GM19025 (cell line): ENCODE data around the gene POLH.
"Not testable (repeated sequence)": the region's sequence is repeated elsewhere in the genome, so short reads cannot be mapped to it uniquely, and the experiment has no call there.

ENCODE experiments used
- ATAC-seq: cut with Tn5 transposase; IDR thresholded peaks from one replicate; pipeline ENCODE4 v1.9.1; 2021; ENCODE audit warnings: mild to moderate bottlenecking, low read depth, moderate library complexity; ENCODE audit not compliant: unreplicated experiment

The POLH gene

DNA sequence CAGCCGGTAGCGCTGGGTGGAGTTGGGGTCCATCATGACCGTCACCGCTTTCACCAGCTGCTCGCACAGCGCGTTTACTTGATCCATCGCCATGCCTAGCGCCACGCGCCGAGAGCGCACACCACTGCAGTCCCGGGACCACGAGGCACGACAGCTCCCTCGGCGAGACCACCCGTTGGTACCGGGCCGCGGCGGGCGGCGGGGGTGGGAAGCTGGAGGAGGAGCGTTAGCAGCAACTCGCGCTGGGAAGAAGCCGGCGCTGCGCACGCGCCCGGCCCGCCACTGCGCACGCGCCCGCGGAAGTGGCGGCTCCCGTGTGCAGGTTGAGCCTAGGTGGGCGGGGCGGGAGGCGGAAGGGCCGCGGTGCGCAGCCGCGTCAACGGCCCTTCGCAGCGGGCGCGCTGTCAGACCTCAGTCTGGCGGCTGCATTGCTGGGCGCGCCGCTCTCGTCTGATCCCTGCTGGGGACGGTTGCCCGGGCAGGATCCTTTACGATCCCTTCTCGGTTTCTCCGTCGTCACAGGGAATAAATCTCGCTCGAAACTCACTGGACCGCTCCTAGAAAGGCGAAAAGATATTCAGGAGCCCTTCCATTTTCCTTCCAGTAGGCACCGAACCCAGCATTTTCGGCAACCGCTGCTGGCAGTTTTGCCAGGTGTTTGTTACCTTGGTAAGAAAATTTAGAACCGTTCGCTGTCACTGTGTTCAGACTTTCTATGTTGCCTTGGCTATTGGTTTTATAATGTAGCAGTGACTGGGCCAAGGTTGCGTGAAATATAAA is at the start of gene POLH, which contains the start of gene XPO5:
Gene POLH (plus strand): TSS at position 414 of the 780 bp plus-strand sequence. CDS start 6,135 bp downstream, outside the sequence.
Gene XPO5 (minus strand): TSS at position 267 of the 780 bp plus-strand sequence. CDS start 174 bp downstream, at position 93.
- ATAC-seq = peak; percentile 89

DNA sequence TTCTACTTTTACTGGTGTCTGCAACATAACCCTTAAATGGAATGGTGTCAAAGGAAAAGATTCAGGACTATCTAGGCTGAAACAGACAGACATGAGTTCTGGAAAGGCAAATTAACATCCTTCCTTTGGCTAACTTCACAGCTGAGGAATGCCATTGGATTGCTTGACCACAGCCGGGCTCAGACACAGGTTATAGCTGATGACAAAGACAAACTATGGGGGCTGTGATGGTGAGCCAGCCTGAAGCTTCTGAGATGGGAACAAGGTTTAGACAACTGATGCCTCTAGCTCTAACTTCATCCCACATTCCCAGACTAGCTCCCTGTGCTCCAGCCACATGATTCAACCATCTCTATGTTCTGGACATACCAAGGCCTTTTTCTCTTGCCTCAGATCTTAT is 43.8 kb upstream of the POLH start:
- no peak for ATAC-seq

DNA sequence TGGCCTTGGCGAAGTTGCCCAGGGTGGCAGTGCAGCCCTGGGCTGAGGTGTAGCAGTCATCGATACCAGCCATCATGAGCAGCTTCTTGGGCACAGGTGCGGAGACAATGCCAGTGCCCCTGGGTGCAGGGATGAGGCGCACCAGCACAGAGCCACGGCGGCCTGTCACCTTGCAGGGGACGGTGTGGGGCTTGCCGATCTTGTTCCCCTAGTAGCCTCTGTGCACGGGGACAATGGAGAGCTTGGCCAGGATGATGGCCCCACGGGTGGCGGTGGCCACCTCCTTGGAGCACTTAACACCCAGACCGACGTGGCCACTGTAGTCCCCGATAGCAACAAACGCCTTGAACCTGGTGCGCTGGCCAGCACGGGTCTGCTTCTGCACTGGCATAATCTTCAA is 37.0 kb upstream of the POLH start:
- ATAC-seq = not testable (repeated sequence)

DNA sequence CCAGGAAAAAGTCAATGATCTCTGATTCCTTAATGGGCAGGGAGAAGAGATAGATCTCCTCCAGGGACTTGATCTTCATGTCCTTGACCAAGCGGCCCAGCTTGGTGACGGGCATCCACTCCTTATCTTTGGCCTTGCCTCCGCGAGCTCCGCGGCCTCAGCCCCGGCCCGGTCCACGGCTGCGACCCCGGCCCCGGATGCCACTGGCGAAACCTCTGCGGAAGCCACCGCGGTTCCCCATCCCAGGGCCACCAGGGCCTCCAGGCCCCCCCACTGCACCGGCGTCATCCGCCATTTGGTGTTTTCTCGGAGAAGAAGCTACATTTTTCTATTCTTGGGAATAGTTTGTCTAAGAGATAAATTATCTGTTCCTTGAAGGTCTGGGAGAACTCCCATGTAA is 36.6 kb upstream of the POLH start:
- ATAC-seq = not testable (repeated sequence)

DNA sequence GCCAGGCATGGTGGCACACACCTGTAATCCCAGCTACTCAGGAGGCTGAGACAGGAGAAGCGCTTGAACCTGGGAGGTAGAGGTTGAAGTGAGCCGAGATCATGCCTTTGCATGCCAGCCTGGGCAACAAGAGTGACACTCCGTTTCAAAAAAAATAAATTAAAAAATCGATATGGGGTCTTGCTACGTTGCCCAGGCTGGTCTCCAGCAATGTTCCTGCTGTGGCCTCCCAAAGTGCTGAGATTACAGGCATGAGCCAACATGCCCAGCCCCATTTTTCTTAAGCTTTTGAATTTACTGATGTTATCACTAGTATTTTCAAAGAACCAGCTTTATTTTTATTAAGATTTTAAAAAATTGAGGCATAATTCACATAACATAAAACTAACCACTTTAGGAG is 35.5 kb upstream of the POLH start:
- ATAC-seq = no peak

DNA sequence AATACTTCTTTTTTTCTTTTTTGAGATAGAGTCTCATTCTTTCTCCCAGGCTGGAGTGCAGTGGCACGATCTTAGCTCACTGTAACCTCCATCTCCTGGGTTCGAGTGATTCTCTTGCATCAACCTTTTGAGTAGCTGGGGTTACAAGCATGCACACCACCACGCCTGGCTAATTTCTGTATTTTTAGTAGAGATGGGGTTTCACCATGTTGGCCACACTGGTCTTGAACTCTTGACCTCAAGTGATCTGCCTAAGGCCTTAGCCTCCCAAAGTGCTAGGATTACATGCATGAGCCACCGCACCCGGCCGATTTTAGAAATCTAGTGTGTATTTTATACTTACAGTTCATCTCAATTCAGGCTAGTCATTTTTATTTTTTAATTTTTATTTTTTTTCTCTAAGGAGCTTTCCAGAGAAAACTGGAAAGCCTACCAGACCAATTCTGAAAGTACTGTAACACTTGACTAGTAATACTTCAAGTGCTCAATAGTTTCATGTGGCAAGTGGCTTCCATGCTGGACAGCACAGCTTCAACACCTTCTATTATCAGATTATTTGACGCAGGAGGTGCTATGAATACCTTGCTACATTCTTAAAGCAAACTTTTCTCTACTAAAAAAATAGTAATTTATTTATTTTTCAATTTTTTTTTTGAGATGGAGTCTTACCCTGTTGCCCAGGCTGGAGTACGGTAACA is 34.1 kb upstream of the POLH start:
- no peak for ATAC-seq

DNA sequence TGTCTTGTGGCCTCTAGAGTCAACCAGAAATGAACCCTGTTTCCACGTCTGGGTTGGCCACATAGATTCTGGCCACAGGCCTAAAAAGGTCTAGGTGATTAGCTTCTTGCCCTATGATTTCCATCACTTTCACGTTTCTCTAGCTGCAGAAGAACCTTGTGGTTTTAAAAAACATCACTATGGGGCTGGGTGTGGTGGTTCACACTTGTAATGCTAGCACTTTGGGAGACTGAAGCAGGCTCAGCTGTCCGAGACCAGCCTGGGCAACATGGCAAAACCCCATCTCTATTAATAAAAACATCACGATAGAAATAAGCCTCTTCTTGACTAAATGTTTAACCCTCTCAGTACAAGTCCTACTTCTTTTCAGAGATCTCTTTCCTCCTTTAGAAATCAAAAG is 31.5 kb upstream of the POLH start:
- ATAC-seq = no peak

DNA sequence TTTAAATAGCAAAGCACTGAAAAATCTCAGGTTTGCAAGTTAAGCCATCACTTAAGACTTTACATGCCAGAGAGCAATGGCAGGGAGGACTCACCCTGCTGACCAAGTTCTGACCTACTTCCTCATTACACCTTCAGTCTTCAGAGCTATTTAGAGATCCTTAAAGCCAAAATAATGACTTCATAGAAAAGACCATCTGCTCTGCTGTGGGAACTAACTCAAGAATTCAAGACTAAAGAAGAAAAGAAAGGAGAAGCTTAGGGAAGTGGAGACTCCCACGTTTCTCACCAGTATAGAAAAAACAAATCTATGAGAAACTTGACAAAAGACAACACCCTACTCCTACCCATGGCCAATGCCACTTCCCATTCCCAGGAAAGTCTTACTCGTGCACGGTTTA is 28.8 kb upstream of the POLH start:
- no peak for ATAC-seq

DNA sequence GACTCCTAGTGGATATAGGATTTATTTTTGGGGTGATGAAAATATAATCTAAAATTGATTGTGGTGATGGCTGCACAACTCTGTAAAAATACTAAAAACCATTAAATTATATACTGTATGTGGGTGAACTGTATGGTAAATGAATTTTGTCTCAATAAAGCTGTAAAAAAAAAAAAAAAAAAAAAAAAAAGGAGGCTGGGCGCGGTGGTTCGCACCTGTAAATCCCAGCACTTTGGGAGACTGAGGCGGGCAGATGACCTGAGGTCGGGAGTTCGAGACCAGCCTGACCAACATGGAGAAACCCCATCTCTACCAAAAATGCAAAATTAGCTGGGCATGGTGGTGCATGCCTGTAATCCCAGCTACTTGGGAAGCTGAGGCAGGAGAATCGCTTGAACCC is 18.4 kb upstream of the POLH start:
- not testable (repeated sequence) for ATAC-seq

DNA sequence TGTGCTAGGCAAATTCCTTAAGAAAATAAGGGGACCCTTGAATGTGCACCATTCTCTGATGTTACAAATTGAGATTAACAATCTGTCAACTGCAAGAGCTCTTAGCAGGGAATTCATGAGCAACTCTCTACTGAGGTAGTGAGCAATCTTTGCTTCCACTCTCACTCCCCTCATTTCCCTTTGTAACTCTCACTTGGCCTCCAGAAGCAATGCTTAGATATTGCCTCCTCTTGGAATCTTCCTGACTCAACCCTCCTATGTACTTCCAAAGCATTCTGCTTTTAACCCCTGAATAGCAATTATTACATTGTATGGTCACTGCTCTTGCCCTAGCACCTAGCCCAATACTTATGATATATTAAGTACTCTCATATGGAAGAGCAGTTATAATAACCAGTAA is 16.7 kb upstream of the POLH start:
- ATAC-seq = no peak

DNA sequence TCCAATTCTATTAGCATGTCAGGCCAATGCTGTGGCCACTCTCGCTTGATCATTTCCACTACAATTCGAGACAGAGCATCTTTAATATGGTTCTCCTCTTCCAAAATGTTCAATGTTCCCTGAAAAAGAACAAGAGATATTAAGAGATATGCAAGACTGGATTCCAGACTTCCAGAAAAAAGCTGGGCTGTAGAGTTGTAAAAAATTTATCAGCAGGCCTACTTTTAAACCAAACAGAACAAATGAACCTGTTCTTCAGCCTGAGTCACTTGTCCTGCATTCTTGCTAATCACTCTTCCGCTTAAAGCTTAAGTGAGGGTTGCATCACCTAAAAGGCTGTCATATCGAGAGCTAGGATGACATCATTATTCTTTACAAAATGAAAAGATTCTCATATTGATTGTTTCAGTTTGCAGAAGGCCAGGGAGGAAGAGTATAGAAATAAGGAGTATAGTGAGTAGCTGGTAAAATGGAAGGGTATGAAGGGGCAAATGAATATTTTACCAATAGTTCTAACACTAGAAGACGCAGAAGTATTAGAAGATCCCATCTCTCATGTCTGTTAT is 5.0 kb upstream of the POLH start:
- ATAC-seq = no peak

DNA sequence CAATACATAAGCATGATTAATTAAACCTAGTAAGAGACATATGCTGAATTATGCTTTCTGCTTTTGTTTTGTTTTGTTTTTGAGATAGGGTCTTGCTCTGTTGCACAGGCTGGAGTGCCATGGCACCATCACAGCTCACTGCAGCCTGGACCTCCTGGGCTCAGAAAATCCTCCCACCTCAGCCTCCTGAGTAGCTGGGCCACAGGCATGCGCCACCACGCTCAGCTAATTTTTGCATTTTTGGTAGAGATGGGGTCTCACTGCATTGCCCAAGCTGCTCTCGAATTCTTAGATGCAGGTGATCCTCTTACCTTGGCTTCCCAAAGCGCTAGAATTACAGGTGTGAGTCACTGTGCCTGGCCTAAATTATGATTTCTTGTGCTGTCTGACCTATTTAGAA is 4.0 kb upstream of the POLH start:
- ATAC-seq = no peak

DNA sequence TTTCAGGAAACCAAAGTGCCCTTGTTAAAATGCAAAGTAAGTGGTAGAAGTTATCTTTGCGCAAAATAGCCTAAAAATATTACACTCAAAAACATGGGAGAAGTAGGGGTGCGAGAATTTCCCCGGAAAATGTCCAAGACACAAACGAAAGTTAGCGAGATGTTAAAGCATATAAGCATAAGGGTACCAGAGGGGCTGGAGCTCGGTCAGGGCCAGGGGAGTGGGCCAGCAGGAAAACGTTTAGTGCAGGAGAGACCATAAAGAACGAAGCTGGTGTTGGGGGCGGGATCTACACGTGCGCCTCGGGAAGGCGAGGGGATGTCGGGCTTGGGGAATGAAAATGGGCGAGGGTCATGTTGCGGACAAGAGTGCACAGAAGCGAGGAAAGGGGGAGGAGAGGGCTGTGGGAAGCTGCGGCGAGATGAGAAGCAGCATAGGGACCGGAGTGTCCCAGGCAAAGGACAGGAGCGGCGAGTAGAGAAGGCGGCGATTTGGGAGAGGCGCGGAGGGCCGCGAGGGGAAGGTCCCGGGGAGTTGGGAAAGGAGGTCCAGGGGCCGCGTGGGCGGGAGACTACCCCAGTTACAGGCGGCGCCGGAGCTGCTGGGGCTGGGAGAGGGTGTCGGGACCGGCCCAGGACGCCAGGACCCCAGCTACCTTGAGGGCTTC is 747 bp upstream of the POLH start:
- ATAC-seq = no peak

DNA sequence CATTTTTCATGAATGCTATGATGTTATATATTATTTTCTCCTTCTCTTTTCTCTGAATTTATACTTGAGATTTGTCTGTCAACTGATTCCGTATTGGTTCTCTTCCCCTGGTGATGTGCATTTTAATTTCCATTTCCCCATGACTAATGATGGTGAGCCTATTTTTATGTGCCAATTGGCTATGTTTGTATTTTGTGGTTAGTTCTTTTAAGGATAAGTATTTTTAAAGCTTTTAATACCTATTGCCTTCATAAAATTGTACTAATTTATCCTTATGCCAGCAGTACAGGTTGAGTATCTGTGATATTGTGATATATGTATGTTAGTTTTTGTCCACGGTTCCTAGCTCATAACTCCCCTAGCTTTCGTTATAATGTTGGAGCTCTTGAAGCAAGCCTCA is 2.8 kb downstream of the POLH start:
- ATAC-seq = no peak

DNA sequence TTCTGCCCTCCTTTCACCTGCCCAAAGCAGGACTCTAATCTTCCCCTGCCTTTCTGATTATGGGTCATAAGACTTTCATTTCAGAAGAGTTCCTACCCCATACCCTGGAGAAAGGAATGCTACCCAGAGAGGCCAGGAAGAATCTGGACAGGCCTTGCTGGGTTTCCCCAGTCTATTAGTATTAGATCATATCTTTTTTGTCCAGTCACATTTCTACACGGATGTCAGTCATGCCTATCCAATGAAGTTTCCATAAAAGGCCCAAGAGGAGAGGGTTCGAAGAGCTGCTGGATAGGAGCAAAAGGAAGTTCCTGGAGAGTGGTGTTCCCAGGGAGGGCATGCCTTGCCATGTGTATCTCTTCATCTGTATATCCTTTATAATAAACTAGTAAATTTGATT is 3.2 kb downstream of the POLH start:
- ATAC-seq = no peak

DNA sequence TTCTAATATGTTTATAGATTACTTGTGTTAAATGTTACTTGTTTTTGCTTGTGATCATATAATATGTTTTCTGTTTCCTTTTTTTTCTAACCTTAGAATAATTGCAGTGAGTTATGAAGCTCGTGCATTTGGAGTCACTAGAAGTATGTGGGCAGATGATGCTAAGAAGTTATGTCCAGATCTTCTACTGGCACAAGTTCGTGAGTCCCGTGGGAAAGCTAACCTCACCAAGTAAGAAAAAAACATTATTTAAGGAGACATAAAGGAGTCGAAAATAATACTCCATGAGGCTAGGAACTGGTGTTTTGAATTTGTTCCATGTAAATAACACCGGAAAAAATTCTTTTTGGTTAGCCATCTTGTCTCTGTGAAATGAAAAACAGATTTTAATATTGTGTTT is 6.9 kb downstream of the POLH start:
- no peak for ATAC-seq

DNA sequence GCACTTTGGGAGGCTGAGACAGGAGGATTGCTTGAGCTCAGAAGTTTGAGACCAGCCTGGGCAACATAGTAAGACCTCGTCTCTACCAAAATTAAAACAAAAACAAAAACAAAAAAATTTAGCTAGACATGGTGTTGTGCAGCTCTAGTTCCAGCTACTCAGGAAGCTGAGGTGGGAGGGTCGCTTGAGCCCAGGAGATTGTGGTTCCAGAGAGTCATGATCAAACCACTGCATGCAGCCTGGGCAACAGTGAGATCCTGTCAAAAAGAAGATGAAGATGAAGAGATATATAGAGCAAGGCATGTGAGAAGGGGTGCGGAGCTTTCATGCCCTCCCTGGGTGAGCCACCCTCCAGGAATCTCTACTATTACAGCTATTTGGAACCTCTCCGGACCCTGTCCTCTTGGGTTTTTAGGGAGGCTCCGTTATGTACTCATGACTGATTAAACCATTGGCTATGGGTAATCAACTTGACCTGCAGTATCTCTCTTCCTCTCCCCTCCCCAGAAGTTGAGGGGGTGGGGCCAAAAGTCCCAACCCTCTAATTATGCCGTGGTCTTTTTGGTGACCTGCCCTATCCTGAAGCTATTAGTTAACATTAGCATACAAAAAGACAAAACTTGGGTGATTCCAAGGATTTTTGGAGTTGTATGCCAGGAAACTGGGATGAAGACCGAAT is 9.0 kb downstream of the POLH start:
- ATAC-seq = no peak

DNA sequence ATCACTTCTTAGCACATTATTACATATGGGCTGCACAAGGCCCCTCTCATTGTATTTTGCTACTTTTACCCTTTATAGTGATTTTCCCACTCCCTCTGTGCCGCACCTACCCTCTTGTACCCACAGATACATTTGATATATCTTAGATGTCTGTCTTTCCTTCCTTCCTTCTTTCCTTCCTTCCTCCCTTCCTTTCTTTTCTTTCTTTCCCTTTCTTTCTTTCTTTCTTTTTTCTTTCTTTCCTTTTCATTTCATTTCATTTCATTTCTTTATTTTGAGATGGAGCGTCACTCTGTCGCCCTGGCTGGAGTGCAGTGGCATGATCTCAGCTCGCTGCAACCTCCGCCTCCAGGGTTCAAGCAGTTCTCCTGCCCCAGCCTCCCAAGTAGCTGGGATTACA is 12.2 kb downstream of the POLH start:
- ATAC-seq = no peak

DNA sequence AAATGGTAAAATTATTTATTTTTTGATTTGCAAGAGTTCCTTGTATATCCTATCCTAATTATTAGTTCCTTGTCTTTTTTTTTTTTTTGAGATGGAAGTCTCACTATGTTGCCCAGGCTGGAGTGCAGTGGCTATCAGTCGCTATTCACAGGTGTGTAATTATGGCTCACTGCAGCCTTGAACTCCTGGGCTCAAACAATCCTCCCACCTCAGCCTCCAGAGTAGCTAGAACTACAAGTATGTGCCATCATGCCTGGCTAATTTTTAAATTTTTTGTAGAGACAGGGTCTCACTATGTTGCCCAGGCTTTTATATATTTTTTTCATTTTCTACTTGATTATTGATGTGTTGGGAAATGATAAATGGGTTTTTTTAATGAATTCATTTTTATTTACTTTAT is 13.6 kb downstream of the POLH start:
- not testable (repeated sequence) for ATAC-seq

DNA sequence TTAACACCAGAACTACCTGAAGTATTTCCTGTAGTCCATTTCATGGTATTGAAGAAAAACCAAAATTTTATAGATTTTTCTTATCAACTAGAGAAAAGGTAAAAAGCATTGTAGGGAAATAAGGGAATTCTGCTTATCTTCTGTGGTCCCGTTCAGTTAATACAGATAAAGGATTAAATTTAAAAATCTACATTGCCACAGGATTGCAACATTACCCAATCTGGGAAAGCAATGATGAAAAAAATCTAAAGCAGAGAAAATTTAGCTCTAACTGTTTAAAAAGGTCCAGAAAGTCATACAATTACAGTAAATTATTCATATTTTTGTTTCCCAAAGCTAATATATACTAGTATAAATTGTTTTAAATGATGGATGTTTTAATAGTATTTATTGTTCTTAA is 18.0 kb downstream of the POLH start:
- no peak for ATAC-seq

DNA sequence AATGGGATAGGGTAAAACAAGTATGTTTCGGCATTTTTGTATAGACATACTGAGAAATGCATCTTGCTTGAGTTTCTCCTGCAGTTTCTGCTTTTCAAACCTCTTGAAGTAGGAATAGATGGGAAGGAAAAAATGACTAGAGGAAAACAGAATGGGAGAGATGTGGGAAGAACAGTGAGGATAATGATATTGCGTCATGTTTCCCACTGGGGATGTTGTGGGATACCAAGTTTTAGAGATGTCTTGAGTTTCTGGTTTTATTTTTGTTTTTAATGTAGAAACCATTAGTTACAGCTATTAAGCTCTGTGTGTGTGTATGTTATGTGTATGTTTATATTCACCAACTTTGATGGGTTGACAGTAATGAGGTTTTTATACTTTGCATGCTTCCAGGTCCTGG is 24.6 kb downstream of the POLH start:
- ATAC-seq = no peak
